PFSK-1 (cell line): Measurements from ENCODE around the gene AKAP1.

Experiments used
- FOXP2 ChIP-seq: optimal IDR thresholded peaks from 2 replicates; pipeline ENCODE3; 2011; ENCODE audit warnings: borderline replicate concordance, control low read depth, inconsistent platforms; ENCODE audit not compliant: insufficient read depth; ENCODE audit errors: extremely low read length, extremely low read depth
- POLR2AphosphoS5 ChIP-seq: IDR thresholded peaks from 2 replicates; pipeline ENCODE4 v1.6.1; 2012; ENCODE audit warnings: low read depth, mild to moderate bottlenecking, control low read depth, low read length, moderate library complexity
- REST ChIP-seq, 2 experiments: IDR thresholded peaks; 2 replicates each; pipeline versions ENCODE4 v1.6.1 to v1.8.0; 2011 to 2012; ENCODE audit warnings: low read depth in 2 of 2, low read length in 2 of 2, control low read depth in 1 of 2, inconsistent platforms in 1 of 2, mild to moderate bottlenecking in 1 of 2, moderate library complexity in 1 of 2; ENCODE audit not compliant: insufficient read depth in 1 of 2
- SIN3A ChIP-seq: IDR thresholded peaks from 2 replicates; pipeline ENCODE4 v1.6.1; 2012; ENCODE audit warnings: mild to moderate bottlenecking, low read length, moderate library complexity, borderline replicate concordance; ENCODE audit not compliant: insufficient read depth
- TAF1 ChIP-seq: IDR thresholded peaks from 2 replicates; pipeline ENCODE4 v1.6.1; 2012; ENCODE audit warnings: low read length, control low read depth, borderline replicate concordance; ENCODE audit not compliant: insufficient read depth

The AKAP1 gene

GRCh38 chr17:57110152-57110542 is 25.1 kb downstream of the AKAP1 start:
- TF ChIP-seq REST (IDR thresholded peaks at IDR 0.05; ENCODE audit: insufficient read depth in 1 of 2, low read depth in 2 of 2, low read length in 2 of 2) (no peak), FOXP2 (no peak), POLR2AphosphoS5 (no peak), TAF1 (no peak), SIN3A (no peak)

GRCh38 chr17:57110579-57111325 is 25.7 kb downstream of the AKAP1 start:
- no peak for TF ChIP-seq SIN3A
- TF ChIP-seq REST (IDR thresholded peaks at IDR 0.05; ENCODE audit: insufficient read depth in 1 of 2, low read depth in 2 of 2, low read length in 2 of 2): no peak

GRCh38 chr17:57111386-57111785 is 26.3 kb downstream of the AKAP1 start:
- TF ChIP-seq REST (IDR thresholded peaks at IDR 0.05; ENCODE audit: insufficient read depth in 1 of 2, low read depth in 2 of 2, low read length in 2 of 2): no peak
- no peak for TF ChIP-seq FOXP2
- TF ChIP-seq POLR2AphosphoS5: no peak
- no peak for TF ChIP-seq SIN3A
- no peak for TF ChIP-seq TAF1

GRCh38 chr17:57113011-57113410 is 28.0 kb downstream of the AKAP1 start:
- no peak for TF ChIP-seq TAF1
- no peak for TF ChIP-seq FOXP2
- TF ChIP-seq SIN3A: no peak
- TF ChIP-seq REST (IDR thresholded peaks at IDR 0.05; ENCODE audit: insufficient read depth in 1 of 2, low read depth in 2 of 2, low read length in 2 of 2): no peak
- no peak for TF ChIP-seq POLR2AphosphoS5

GRCh38 chr17:57113656-57114055 is 28.6 kb downstream of the AKAP1 start:
- TF ChIP-seq FOXP2: no peak
- no peak for TF ChIP-seq REST (IDR thresholded peaks at IDR 0.05; ENCODE audit: insufficient read depth in 1 of 2, low read depth in 2 of 2, low read length in 2 of 2)
- no peak for TF ChIP-seq SIN3A
- TF ChIP-seq POLR2AphosphoS5: no peak
- no peak for TF ChIP-seq TAF1
